NCI-H187 (cell line): ENCODE results near the gene IRAK2.
A peak's percentile ranks its signal among the peaks of the same experiment; 100 is the strongest.

Experiments used
- DNase-seq, 2 experiments: peaks; one replicate each; lab custom pipeline; 2025; lab: John Stamatoyannopoulos, UW

IRAK2 gene

DNA sequence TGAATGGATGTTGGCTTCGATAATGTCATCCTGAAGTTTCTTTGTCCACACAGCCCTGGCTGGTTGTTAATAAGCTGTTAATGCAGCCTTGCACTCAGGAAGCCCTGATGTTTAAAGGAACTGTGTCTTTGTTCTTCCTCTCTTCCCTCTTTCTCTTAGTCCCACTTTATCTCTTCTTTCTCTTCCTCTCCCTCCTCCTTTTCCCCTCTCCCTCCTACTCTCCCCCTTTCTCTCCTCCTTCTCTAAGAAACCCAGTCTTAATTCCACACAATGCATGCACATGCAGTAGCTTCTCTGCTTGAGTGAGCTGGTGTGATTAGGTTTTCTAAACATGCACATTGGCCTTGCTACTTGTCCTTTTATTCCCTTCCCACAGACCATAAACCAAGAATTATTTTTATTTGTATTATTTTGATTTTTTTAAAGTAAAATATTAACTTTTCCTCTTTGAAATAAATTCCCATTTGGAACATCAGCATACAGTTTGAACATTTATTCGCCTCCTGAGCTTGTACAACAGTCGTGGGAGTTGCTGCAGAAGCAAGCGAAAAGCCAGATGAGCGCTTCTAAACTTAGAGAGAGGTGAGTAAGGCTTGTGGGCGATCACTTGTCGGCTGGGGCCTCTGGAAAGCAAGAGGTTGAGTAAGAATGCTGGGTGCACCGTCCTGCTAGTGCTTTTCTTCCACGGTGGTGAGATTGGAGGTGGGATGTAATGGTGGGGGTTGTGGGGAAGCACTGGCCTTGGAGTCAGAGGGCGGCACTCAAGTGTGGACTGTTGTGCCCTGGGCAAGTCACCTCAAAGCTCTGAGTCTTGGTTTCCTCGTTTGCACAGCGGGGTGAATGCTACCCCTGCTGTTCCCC lies 120.8 kb downstream of the IRAK2 start:
- DNase-seq, result no peak

DNA sequence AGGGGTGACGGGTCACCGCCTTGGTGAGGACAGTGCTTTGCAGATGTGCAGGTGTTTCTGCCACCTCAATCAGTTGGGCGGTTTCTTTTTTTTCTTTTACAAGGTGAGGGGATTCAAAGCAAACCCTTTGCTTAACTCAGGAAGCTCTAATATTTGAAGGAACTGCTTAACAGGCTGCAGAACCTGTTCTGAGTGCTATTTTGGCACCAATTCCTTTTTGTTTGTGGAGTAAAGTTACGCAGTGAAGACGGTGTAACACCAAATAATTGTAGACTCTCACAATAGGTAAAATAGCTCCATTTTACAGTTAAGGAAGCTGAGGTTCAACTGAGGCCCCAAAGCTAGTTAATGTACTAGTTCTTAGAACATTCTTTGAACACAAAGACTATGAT lies 121.4 kb downstream of the IRAK2 start:
- DNase-seq, result no peak

DNA sequence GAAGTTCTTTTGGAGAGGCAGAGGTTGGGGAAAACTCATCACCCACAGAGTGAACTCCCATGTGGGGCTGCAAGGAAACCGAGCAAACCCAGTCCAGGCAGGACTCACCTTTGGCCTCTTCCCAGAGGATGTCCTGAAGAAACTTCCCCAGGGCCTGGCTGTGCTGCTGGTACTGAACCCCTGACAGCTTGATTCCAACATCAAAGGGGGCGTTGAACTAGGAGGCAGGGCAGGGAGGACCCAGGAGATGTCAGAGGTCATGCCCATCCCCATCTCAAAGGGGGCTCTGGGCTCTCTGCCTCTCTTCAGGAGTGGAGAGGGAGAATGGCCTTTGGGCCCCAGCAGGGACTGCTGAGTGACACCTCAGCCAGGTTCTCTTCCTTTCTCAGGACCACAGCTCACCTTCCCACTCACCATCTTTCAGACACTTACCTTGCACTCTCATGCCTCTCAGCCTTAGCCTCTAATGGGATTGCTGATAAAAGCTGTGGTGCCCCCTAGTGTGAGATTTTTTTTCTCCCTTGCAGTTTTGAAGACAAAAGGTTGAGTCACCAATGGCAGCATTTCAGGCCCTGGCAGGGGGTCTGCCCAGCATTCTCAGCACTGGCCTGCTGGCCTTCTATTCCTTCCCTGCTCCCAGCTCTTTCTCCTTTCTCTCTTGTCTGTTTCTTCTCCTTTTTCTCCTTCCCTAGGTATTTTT lies 122.0 kb downstream of the IRAK2 start:
- DNase-seq, result peak in 1 of 2 experiments; percentile 3

DNA sequence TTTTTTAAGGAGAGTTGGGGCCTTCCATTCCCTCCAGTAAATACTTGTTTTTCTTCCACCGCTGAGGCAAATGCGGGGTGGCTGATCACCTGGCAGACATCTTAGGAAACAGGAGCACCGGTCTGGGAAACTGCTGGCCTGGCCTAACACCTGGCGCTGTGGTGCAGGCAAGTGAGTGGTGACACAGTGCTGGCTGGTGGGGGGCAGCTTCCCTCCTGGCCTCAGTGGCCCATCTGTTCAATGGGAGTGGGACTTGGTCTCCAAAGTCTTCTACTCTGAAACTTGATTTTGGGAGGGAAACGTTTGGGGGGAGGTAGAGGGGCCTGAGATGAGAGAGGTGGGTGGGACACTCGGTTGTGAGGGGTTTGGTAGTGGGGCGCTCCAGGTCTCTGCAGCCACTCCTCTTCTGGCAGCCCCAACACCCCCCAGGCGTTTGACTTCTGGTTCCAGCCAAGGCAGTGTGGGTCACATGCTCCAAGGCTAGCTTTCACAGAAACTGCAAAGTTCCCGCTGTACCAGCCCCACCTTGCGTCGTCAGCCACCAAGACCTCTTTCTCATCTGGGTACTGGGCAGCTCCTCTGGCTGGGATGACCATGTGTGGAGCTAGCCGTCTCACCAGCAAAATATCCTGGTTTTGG lies 123.3 kb downstream of the IRAK2 start:
- DNase-seq, result no peak

DNA sequence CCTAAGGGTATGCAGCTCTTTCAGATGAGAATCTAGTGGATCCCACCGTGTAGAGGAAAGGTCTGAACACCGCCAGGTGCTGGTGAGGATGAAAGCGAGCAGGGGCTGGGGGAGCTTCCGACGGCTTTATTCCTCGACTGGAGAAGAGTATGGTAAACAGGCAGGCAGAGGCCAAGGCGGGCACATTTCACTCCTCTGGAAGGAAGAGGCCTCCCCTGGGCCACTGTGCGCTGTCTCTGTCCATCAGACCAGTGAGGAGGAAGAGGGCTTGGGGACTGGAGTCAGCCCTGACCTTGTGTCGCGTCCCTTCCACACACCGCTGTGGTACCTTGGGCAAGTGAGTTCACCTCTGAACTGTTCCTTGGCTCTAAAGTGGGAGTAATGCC lies 123.8 kb downstream of the IRAK2 start:
- no peak for DNase-seq

DNA sequence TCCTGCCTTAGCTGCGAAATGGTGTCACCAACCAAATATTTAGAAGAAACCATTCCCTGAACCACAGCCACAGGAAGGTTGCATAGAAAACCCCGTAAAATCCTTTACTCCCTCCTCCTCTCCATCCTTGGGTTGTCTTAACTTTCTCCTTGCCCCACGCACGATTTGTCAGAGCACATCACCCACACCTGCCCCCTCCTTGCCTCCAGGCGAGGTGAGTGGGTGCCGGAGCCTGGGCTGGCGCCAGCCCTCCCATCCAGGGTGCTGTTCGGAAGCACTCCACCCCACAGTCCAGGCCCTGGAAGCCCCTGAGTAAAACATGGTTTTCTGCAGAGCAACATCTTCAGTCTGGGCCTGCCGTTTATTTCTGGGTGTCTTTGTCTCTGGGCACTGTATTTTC lies 124.4 kb downstream of the IRAK2 start:
- no peak for DNase-seq

DNA sequence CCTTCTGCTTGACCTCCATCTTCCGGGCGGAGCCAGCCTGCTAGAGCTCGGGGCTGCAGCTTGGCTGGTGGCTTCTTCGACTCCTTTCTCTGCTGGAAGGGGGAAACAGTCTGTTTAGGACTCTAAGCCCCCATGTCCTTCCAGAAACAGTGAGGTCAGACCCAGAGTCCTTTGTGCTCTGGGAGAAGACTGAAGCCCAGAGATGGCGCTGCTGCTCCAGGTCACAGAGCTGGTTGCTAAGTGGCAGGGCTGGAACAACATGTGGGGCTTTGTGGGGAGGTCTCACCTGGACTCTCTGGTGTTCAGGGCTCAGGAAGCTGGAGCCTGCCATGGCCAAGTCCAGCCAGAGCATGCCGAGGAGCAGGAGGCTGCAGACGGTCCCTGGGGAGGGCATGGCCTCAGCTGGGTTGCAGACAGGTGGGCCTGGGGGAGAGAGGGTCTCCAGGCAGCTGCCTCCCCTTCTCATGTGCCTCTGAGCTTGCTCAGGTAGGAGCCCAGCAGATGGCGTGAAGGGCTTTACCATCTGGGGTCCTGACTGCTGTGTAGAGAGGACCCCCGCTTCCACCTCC lies 125.2 kb downstream of the IRAK2 start:
- no peak for DNase-seq

DNA sequence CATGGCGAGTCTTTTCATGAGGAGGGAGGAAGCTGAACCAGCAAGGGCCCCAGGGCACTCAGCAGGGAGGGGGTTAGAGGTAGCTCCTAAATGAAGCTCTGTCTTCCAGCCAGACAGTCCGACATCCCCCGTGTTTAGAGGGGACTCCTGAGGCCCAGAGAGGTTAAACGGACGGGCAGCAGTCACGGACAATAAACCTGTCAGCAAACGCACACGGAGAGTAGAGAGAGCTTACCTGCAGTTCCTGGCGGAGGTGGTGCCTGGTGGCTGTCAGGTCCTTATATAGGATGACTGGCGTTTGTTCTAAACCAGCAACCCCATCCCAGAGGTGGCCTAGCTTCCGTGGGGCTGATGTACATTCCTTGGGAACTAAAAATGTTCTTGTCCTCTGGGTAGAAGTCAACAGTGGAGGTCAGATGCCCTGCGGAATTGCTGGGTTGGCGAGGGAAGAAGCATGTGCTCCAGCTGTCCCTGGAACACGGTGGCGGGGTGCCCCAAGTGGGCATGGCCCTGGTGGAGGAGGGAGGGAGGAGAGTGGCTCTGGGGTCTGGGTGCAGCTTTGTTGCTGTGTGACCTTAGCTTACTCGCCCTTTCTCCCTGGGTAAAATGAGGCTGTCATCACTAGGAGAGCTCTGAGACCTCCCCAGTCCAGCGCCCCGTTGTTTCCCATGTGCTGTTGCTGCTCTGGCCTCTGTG lies 125.9 kb downstream of the IRAK2 start:
- no peak for DNase-seq

DNA sequence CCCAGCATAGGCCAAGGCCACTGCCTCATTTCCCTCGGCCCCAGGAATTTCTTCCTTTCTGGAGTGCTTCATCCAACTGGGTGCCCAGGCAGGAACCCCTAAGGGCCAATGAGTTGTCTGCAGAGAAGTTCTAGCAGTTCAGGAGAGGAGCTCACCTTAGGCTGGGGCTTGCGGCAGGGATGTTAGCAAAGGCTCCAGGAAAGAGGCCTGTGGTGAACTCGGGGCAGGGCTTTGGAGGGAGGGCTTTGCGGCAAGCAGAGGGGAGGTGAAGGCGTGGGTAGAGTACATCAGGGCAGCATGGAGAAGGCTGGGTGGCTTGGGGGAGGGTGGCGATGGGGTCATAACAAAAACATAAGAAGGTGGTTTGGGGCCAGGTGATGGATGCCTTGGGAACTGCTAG lies 126.9 kb downstream of the IRAK2 start:
- no peak for DNase-seq

DNA sequence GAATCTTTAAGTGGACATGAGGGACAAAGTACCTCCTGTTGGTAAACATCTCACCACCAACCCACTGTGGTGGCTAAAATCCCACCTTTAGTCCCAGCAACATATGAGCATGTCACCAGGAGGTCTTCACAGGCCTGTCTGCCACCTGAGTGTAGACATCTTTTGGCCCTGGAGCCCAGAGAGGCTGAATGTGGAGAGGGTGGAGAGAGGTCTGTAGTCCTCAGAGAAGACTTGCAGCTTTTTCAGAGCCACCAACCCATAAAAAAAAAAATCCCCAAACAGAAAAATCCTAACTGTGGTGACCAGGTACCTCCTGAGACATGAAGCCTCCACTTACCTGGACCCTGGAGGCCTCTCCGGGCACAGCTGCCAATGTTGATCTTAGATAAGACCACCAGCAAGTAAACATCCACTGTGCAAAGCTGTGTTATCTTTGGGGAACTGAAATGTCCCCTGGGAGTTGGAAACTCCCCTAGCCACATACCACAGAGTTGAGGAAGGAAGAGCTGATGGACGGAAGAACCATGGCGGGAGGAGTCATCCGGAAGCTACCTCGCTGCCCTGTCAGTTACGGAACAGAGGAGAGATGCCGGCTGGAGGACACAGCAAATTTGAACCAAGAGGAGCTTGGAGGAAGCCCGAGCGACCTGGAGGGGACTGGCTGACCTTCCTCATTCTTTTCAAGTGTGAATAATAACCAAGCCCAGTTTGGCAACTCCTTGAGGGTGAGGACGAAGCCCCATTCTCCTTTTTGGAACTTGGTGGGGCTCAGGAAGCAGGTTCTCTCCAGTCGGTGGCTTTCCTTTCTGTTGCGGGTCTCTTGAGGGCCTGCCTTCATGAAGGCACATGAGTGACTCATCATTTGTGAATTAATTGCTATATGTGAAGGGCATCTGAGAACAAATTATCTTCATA lies 128.0 kb downstream of the IRAK2 start, which contains the start of gene GHRL:
Gene GHRL, minus strand, starts transcription at position 443 of the 915 bp plus-strand sequence. CDS start 2,767 bp downstream, outside the sequence.
- no peak for DNase-seq
